Measurements from ENCODE around the gene DLG2. TPM values are rescaled to one million over a fixed set of nuclear protein-coding genes. Genes with fewer than 3 reads are reported as not detected.

The DLG2 gene
- total RNA-seq, 1 experiment from 2014 or later, result 2.7 TPM

DNA sequence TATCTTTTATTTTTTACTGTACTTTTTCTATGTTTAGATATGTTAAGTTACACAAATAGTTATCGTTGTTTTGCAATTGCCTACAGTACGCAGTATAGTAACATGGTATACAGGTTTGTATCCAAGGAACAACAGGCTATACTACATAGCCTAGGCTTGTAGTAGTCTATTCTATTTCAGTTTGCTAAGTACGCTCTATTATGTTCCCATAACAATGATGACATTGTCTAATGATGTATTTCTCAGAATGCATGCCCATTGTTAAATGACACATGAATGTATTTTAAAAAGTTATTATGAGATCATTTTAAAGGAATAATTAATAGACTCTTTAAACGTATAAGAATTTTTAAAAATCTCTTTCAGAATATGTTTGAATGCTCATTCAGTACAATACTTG, 1644.3 kb downstream of the DLG2 start:
- Histone ChIP-seq H3K27ac (ENCODE audit: low read length) (no peak overlapping the region), H3K79me2 (ENCODE audit: low read length) (no peaks in the 10 kb centered on the region)

DNA sequence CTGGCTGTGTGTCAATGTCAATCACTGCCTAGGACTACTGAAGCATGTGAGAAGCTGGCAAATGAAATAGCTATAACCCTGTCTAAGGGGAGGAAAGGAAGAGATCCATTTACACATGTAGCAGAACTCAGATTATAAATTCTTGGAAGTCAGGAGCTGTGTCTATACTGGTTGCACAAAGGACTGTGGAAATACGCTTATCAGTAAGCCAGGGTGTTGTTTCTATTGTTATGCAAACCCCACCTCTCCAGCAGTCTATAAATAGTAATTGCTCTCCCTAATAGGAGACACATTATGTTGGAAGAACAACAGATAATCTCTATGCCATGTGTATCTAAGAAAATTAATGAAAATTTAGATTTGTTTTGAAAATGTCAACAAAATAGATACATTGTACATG, 1647.6 kb downstream of the DLG2 start:
- Histone ChIP-seq H3K9me3 (ENCODE audit: low read length) (no peaks in the 10 kb centered on the region), H2AFZ (ENCODE audit: low read length) (no peak overlapping the region), H3K79me2 (ENCODE audit: low read length) (no peaks in the 10 kb centered on the region), H3K9ac (ENCODE audit: low read length) (no peak overlapping the region), H4K20me1 (ENCODE audit: insufficient read depth, low read depth, low read length) (no peaks in the 10 kb centered on the region), H3K27me3 (ENCODE audit: low read length) (no peaks in the 10 kb centered on the region), H3K4me1 (ENCODE audit: low read length) (no peaks in the 10 kb centered on the region), H3K4me3 (ENCODE audit: low read length) (no peak overlapping the region), H3K36me3 (ENCODE audit: insufficient read depth, low read length) (no peaks in the 10 kb centered on the region), H3K9me2 (replicated peaks; ENCODE audit: insufficient read depth, low read length) (no peaks in the 10 kb centered on the region), H3K27ac (ENCODE audit: low read length) (no peak overlapping the region), H3K4me2 (ENCODE audit: low read depth, low read length, poor library complexity, severe bottlenecking) (no peak overlapping the region)
- DNase-seq, result no peak

More for the DNA sequence above, 1644.3 kb downstream of the DLG2 start:
- H3K9me3 ChIP-seq (ENCODE audit: low read length), result no peaks in the 10 kb centered on the region
- no peak for DNase-seq
- H4K20me1 ChIP-seq (ENCODE audit: insufficient read depth, low read depth, low read length), result no peaks in the 10 kb centered on the region
- H3K9me2 ChIP-seq (replicated peaks; ENCODE audit: insufficient read depth, low read length), result no peaks in the 10 kb centered on the region; the same call in 1 of the 2 replicates
- H3K9ac ChIP-seq (ENCODE audit: low read length), result no peak overlapping the region
- H3K4me1 ChIP-seq (ENCODE audit: low read length), result no peaks in the 10 kb centered on the region
- no peaks in the 10 kb centered on the region for H3K36me3 ChIP-seq (ENCODE audit: insufficient read depth, low read length)
- H3K4me2 ChIP-seq (ENCODE audit: low read depth, low read length, poor library complexity, severe bottlenecking), result no peak overlapping the region
- no peak overlapping the region for H3K4me3 ChIP-seq (ENCODE audit: low read length)
- no peak overlapping the region for H2AFZ ChIP-seq (ENCODE audit: low read length)
- H3K27me3 ChIP-seq (ENCODE audit: low read length), result no peaks in the 10 kb centered on the region

DNA sequence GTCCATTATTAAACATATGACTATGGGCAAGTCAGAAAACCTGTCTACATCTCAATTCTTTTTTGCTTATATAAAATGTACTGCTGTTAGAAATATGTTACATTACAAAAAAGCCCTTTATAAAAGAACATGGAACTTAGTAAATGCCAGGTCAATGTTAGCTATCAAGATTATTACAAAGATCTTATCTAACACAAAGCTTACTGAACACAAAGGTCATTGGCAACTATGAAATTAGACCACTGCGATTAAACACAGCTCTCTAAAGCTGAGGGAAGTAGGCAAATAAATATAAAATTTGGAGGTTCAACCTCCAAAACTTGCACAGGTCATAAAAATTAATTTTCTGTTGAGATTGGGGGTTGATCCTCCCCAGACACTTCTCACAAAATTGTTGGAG, 1648.2 kb downstream of the DLG2 start:
- H3K27me3 ChIP-seq (ENCODE audit: low read length), result no peaks in the 10 kb centered on the region
- no peak overlapping the region for H3K9ac ChIP-seq (ENCODE audit: low read length)
- H3K4me2 ChIP-seq (ENCODE audit: low read depth, low read length, poor library complexity, severe bottlenecking), result no peak overlapping the region
- H3K4me3 ChIP-seq (ENCODE audit: low read length), result no peak overlapping the region
- no peaks in the 10 kb centered on the region for H3K79me2 ChIP-seq (ENCODE audit: low read length)
- DNase-seq, result no peak
- H4K20me1 ChIP-seq (ENCODE audit: insufficient read depth, low read depth, low read length), result no peaks in the 10 kb centered on the region
- no peaks in the 10 kb centered on the region for H3K4me1 ChIP-seq (ENCODE audit: low read length)
- no peaks in the 10 kb centered on the region for H3K9me2 ChIP-seq (replicated peaks; ENCODE audit: insufficient read depth, low read length)
- no peaks in the 10 kb centered on the region for H3K9me3 ChIP-seq (ENCODE audit: low read length)
- H3K36me3 ChIP-seq (ENCODE audit: insufficient read depth, low read length), result no peaks in the 10 kb centered on the region
- H3K27ac ChIP-seq (ENCODE audit: low read length), result no peak overlapping the region
- H2AFZ ChIP-seq (ENCODE audit: low read length), result no peak overlapping the region

DNA sequence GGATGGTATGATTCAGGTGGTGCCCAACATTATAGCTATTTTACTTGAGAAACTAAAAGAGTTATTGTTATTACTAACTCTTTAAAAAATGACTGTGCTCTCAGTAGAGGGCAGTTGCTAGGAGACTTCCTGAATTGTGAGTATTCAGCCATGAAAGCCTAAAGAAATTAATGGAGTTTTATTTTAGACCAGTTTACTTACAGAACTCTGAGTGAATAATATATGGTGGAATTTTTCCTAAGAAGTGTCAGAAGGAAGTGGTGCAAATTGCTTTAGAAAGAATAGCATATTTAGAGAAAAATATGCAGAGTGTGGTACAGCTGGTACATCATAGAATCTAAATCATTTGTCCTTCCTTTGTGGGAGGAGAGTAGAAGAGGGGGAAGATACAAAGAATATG, 1651.1 kb downstream of the DLG2 start:
- Histone ChIP-seq H3K9me2 (replicated peaks; ENCODE audit: insufficient read depth, low read length) (no peaks in the 10 kb centered on the region), H3K4me1 (ENCODE audit: low read length) (no peaks in the 10 kb centered on the region), H3K27ac (ENCODE audit: low read length) (no peak overlapping the region), H3K9ac (ENCODE audit: low read length) (no peak overlapping the region), H3K9me3 (ENCODE audit: low read length) (no peaks in the 10 kb centered on the region), H3K4me3 (ENCODE audit: low read length) (no peak overlapping the region), H3K4me2 (ENCODE audit: low read depth, low read length, poor library complexity, severe bottlenecking) (no peak overlapping the region), H2AFZ (ENCODE audit: low read length) (no peak overlapping the region), H3K27me3 (ENCODE audit: low read length) (no peaks in the 10 kb centered on the region), H3K79me2 (ENCODE audit: low read length) (no peaks in the 10 kb centered on the region), H4K20me1 (ENCODE audit: insufficient read depth, low read depth, low read length) (no peaks in the 10 kb centered on the region), H3K36me3 (ENCODE audit: insufficient read depth, low read length) (no peaks in the 10 kb centered on the region)
- no peak for DNase-seq

DNA sequence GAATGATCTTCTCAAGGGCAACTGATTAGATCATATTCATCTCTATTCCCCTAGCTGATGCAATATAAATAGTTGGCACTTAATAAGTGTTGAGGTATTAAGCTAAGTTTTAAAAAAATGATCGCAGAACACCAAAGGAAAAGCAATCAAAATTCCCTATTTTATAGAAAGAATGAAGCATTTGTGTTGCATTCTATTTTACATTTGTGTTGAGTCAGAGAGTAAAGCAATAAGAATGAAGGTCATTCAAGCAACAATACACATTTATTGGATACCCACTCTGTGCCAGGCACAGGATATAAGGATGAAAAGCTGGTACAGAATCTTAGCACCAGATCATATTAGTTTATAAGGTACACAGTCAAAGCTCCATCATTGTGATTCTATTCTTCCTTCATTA, 1654.6 kb downstream of the DLG2 start:
- no peaks in the 10 kb centered on the region for H3K36me3 ChIP-seq (ENCODE audit: insufficient read depth, low read length)
- no peak overlapping the region for H3K4me2 ChIP-seq (ENCODE audit: low read depth, low read length, poor library complexity, severe bottlenecking)
- H3K9ac ChIP-seq (ENCODE audit: low read length), result no peak overlapping the region
- no peak for DNase-seq
- no peak overlapping the region for H3K27ac ChIP-seq (ENCODE audit: low read length)
- H3K27me3 ChIP-seq (ENCODE audit: low read length), result no peaks in the 10 kb centered on the region
- H3K79me2 ChIP-seq (ENCODE audit: low read length), result no peaks in the 10 kb centered on the region
- H3K4me3 ChIP-seq (ENCODE audit: low read length), result no peak overlapping the region
- H4K20me1 ChIP-seq (ENCODE audit: insufficient read depth, low read depth, low read length), result no peaks in the 10 kb centered on the region
- H2AFZ ChIP-seq (ENCODE audit: low read length), result no peak overlapping the region
- no peaks in the 10 kb centered on the region for H3K9me3 ChIP-seq (ENCODE audit: low read length)
- no peaks in the 10 kb centered on the region for H3K9me2 ChIP-seq (replicated peaks; ENCODE audit: insufficient read depth, low read length)
- no peaks in the 10 kb centered on the region for H3K4me1 ChIP-seq (ENCODE audit: low read length)

DNA sequence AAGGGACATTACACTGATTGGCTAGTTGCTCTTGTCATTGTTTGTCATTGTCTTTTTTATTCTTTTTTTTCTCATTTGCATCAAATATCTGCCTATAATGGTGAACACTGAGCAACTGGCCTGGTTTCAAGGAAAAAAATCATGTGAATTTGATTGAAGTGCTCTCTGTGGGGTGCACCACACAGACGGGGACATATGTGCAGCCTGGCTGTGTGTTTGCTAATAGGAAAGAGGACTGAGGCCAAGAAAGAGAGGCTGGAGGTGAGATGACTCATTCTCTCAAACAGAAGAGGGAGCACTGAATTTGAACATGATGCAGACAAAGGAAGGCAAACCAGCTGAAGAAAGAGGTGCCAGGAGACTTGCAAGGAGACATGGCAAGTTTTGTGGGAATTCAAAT, 1656.1 kb downstream of the DLG2 start:
- Histone ChIP-seq H3K4me2 (ENCODE audit: low read depth, low read length, poor library complexity, severe bottlenecking) (no peak overlapping the region), H3K79me2 (ENCODE audit: low read length) (no peaks in the 10 kb centered on the region), H4K20me1 (ENCODE audit: insufficient read depth, low read depth, low read length) (no peaks in the 10 kb centered on the region), H3K36me3 (ENCODE audit: insufficient read depth, low read length) (no peaks in the 10 kb centered on the region), H3K9me2 (replicated peaks; ENCODE audit: insufficient read depth, low read length) (no peaks in the 10 kb centered on the region), H3K27ac (ENCODE audit: low read length) (no peak overlapping the region), H3K4me1 (ENCODE audit: low read length) (no peaks in the 10 kb centered on the region), H3K9me3 (ENCODE audit: low read length) (no peaks in the 10 kb centered on the region), H2AFZ (ENCODE audit: low read length) (no peak overlapping the region), H3K9ac (ENCODE audit: low read length) (no peak overlapping the region), H3K27me3 (ENCODE audit: low read length) (no peaks in the 10 kb centered on the region), H3K4me3 (ENCODE audit: low read length) (no peak overlapping the region)
- DNase-seq, result no peak

DNA sequence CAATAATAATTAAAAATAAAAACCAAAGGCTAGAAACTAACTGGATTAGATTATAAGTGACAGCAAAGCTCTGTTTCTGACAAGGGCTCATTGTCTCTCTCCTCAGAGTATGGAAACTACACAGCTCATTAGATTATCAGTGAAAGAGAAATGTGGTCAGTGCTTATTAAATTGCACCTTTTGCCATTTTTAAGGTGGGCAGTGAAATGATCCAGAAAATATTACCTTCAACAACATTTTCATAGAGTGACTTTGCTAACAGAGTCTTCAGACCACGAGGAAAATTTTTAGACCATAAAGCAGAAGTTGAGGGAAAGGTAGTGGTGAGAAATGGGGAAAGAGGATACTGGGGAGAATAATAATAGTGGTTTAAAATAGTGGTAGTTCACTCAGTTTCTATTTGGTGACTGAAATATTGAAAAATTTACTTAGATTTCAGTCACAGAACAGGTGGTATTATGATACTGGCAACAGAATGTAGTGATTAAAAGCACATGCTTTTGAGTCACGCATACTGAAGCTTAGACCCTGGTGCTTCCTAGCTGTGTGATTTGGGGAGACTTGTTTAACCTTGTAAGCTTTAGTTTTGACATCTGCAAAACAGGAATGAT, 1657.0 kb downstream of the DLG2 start:
- no peak overlapping the region for H2AFZ ChIP-seq (ENCODE audit: low read length)
- H3K79me2 ChIP-seq (ENCODE audit: low read length), result no peaks in the 10 kb centered on the region
- H3K9me3 ChIP-seq (ENCODE audit: low read length), result no peaks in the 10 kb centered on the region
- DNase-seq, result no peak
- H3K4me3 ChIP-seq (ENCODE audit: low read length), result no peak overlapping the region
- no peak overlapping the region for H3K4me2 ChIP-seq (ENCODE audit: low read depth, low read length, poor library complexity, severe bottlenecking)
- H3K9ac ChIP-seq (ENCODE audit: low read length), result no peak overlapping the region
- H4K20me1 ChIP-seq (ENCODE audit: insufficient read depth, low read depth, low read length), result no peaks in the 10 kb centered on the region
- no peaks in the 10 kb centered on the region for H3K27me3 ChIP-seq (ENCODE audit: low read length)
- H3K9me2 ChIP-seq (replicated peaks; ENCODE audit: insufficient read depth, low read length), result no peaks in the 10 kb centered on the region
- no peaks in the 10 kb centered on the region for H3K4me1 ChIP-seq (ENCODE audit: low read length)
- H3K36me3 ChIP-seq (ENCODE audit: insufficient read depth, low read length), result no peaks in the 10 kb centered on the region
- no peak overlapping the region for H3K27ac ChIP-seq (ENCODE audit: low read length)

DNA sequence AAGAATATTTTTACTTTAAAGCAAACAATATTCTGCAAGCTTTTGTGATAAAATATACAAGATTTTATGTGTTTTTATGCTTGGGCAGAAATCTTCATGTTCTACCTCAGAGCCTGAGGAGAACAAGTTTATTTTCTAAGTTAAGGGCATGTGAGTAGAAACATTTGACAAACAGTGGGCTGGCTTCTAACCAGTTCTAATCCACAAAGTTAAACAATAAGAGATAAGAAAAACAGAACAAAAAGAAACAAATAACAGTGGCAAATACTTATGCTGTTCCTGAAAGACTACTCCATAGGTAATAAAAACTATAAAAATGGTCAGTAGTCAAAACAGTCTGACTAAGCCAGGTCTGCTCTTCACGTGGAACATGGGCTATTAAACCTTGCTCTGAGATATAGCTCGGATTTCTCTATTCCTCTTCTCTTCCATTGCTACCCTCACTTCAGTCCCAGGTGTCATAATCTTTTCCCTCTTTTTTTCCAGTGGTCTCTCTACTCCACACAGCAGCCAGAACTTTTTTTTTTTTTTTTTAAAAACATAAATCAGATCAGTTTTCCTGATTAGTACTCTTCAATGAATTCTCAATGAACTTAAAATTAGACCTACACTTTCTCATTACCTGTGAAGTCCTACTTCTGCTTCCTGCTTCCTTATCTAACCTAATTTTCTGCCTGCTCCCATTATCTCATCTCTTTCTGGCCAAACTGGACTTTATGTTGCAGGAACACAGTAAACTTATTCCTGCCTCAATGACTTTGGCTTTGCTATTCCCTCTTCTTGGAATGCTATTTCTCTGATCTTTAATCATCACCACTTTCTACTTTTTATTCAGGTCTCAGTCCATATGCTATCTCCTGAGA, 1669.9 kb downstream of the DLG2 start:
- Histone ChIP-seq H3K4me2 (ENCODE audit: low read depth, low read length, poor library complexity, severe bottlenecking) (no peak overlapping the region), H4K20me1 (ENCODE audit: insufficient read depth, low read depth, low read length) (no peaks in the 10 kb centered on the region), H3K36me3 (ENCODE audit: insufficient read depth, low read length) (no peaks in the 10 kb centered on the region), H3K9me3 (ENCODE audit: low read length) (no peaks in the 10 kb centered on the region), H2AFZ (ENCODE audit: low read length) (no peak overlapping the region), H3K9me2 (replicated peaks; ENCODE audit: insufficient read depth, low read length) (no peaks in the 10 kb centered on the region), H3K79me2 (ENCODE audit: low read length) (no peaks in the 10 kb centered on the region), H3K27ac (ENCODE audit: low read length) (no peak overlapping the region), H3K4me3 (ENCODE audit: low read length) (no peak overlapping the region), H3K9ac (ENCODE audit: low read length) (no peak overlapping the region), H3K4me1 (ENCODE audit: low read length) (no peaks in the 10 kb centered on the region), H3K27me3 (ENCODE audit: low read length) (no peaks in the 10 kb centered on the region)
- DNase-seq, result no peak

All from Karpas-422 (cell line).